GM23338 (cell line): ENCODE data around the gene CAPN9. TPM values are rescaled to one million over a fixed set of nuclear protein-coding genes. Genes with fewer than 3 reads are reported as not detected.

Source experiments
- ATAC-seq: fragments of 200-7000 bp; cut with Tn5 transposase; 3 replicates; pipeline ENCODE4 v1.9.1; 2020
- DNase-seq: peaks from one replicate; pipeline ENCODE4 v3.0.0-alpha.2; 2015; ENCODE audit warnings: low spot score
- H2AFZ ChIP-seq: fragments of 200-600 bp; sonication (generic); 2 replicates; pipeline ENCODE4 v1.8.0; 2016; ENCODE audit warnings: antibody characterized with exemption, mild to moderate bottlenecking, moderate library complexity
- H3F3A ChIP-seq: fragments of 200-600 bp; sonication (generic); replicated peaks from 2 replicates; pipeline ENCODE4 v1.8.0; 2017; ENCODE audit warnings: antibody characterized with exemption, mixed run types, low read depth
- H3K27ac ChIP-seq: fragments of 200-600 bp; sonication (generic); 2 replicates; pipeline ENCODE4 v1.6.1; 2016; ENCODE audit warnings: low read depth
- H3K27me3 ChIP-seq: fragments of 200-600 bp; sonication (generic); 2 replicates; pipeline ENCODE4 v1.8.0; 2016; ENCODE audit warnings: mild to moderate bottlenecking, mixed run types, moderate library complexity; ENCODE audit not compliant: insufficient read depth
- H3K36me3 ChIP-seq: fragments of 200-600 bp; sonication (generic); 2 replicates; pipeline ENCODE4 v1.8.0; 2016; ENCODE audit warnings: mild to moderate bottlenecking; ENCODE audit not compliant: insufficient read depth
- H3K4me1 ChIP-seq: fragments of 200-600 bp; sonication (generic); 2 replicates; pipeline ENCODE4 v1.8.0; 2016; ENCODE audit warnings: mild to moderate bottlenecking, moderate library complexity; ENCODE audit not compliant: insufficient read depth
- H3K4me2 ChIP-seq: fragments of 200-600 bp; sonication (generic); 2 replicates; pipeline ENCODE4 v1.7.1; 2017; ENCODE audit warnings: mixed run types
- H3K4me3 ChIP-seq: fragments of 200-600 bp; sonication (generic); 2 replicates; pipeline ENCODE4 v1.6.1; 2016; ENCODE audit warnings: mixed run types
- H3K79me2 ChIP-seq: fragments of 200-600 bp; sonication (generic); replicated peaks from 2 replicates; pipeline ENCODE4 v1.8.0; 2017; ENCODE audit warnings: mild to moderate bottlenecking; ENCODE audit not compliant: insufficient read depth
- H3K9me2 ChIP-seq: fragments of 200-600 bp; sonication (generic); 2 replicates; pipeline ENCODE4 v1.8.0; 2017; ENCODE audit not compliant: insufficient read depth
- H4K20me1 ChIP-seq: fragments of 200-600 bp; sonication (generic); replicated peaks from 2 replicates; pipeline ENCODE4 v1.8.0; 2017; ENCODE audit warnings: mild to moderate bottlenecking; ENCODE audit not compliant: insufficient read depth
- H3K27ac Mint-ChIP-seq: 2 replicates; pipeline ENCODE4 v1.8.0; 2020; ENCODE audit warnings: inconsistent platforms, mild to moderate bottlenecking, moderate library complexity, mixed read lengths
- H3K27me3 Mint-ChIP-seq: 3 replicates; pipeline ENCODE4 v1.8.0; 2022; ENCODE audit warnings: low read depth, mild to moderate bottlenecking, moderate library complexity, mixed read lengths, inconsistent platforms; ENCODE audit not compliant: insufficient read depth, poor library complexity
- H3K36me3 Mint-ChIP-seq: 3 replicates; pipeline ENCODE4 v1.8.0; 2021; ENCODE audit warnings: low read depth, mild to moderate bottlenecking, inconsistent platforms, moderate library complexity, mixed read lengths
- H3K4me1 Mint-ChIP-seq: 3 replicates; pipeline ENCODE4 v1.8.0; 2020; ENCODE audit warnings: mild to moderate bottlenecking, inconsistent platforms, mixed read lengths
- H3K4me3 Mint-ChIP-seq: 3 replicates; pipeline ENCODE4 v1.8.0; 2021; ENCODE audit warnings: moderate library complexity, mild to moderate bottlenecking, inconsistent platforms, mixed read lengths
- H3K9me3 Mint-ChIP-seq: 3 replicates; pipeline ENCODE4 v1.8.0; 2020; ENCODE audit warnings: moderate library complexity, mild to moderate bottlenecking, inconsistent platforms, mixed read lengths
- CREB1 ChIP-seq: fragments of 250-450 bp; sonication (Bioruptor Pico); IDR thresholded peaks from 2 replicates; pipeline ENCODE4 v1.5.0; 2020; ENCODE audit warnings: low read depth, mild to moderate bottlenecking, moderate library complexity
- CTCF ChIP-seq, 2 experiments: fragments of 200-600 bp in 1 of 2; sonication (generic) in 1 of 2; conservative IDR thresholded peaks; 2 replicates each; pipeline versions ENCODE4 v1.5.1 to v1.6.1; 2016 to 2017; ENCODE audit warnings: antibody characterized with exemption in 2 of 2, low read depth in 2 of 2, mild to moderate bottlenecking in 2 of 2, moderate library complexity in 1 of 2
- EZH2 ChIP-seq: fragments of 200-600 bp; sonication (generic); IDR thresholded peaks from one replicate; pipeline ENCODE4 v1.8.0; 2017; ENCODE audit warnings: antibody characterized with exemption, mild to moderate bottlenecking, low read depth; ENCODE audit not compliant: unreplicated experiment
- NANOG ChIP-seq: IDR thresholded peaks from 2 replicates; pipeline ENCODE4 v1.6.1; 2016; ENCODE audit warnings: antibody characterized with exemption, borderline replicate concordance
- POLR2AphosphoS5 ChIP-seq: IDR thresholded peaks from 2 replicates; pipeline ENCODE4 v1.6.1; 2016; ENCODE audit warnings: antibody characterized with exemption, low read depth
- REST ChIP-seq: IDR thresholded peaks from one replicate; pipeline ENCODE4 v1.6.1; 2018; ENCODE audit warnings: antibody characterized with exemption; ENCODE audit not compliant: unreplicated experiment
- STAT1 ChIP-seq: IDR thresholded peaks from one replicate; pipeline ENCODE4 v1.6.1; 2016; ENCODE audit warnings: antibody characterized with exemption; ENCODE audit not compliant: unreplicated experiment
- ZNF114 ChIP-seq: fragments of 250-450 bp; sonication (Bioruptor Pico); IDR thresholded peaks from 2 replicates; pipeline ENCODE4 v1.5.0; 2020; ENCODE audit warnings: mild to moderate bottlenecking, moderate library complexity
- ZNF331 ChIP-seq: fragments of 250-450 bp; sonication (Bioruptor Pico); IDR thresholded peaks from 2 replicates; pipeline ENCODE4 v1.5.0; 2020; ENCODE audit warnings: low read depth, mild to moderate bottlenecking, moderate library complexity
- polyA plus RNA-seq: library from polyadenylated mRNA; unstranded; fragments of >200 nt; fragmentation: Nextera tagmentation; extraction: Ambion mirVana; gene quantifications from 2 replicates; pipeline ENCODE4 v1.2.1, GENCODE V29; 2016
- total RNA-seq: library from RNA; depleted of rRNA; stranded (reverse); fragments of >200 nt; shearing (Covaris generic); gene quantifications from 2 replicates; pipeline ENCODE4 v1.2.3, GENCODE V29; 2014

The CAPN9 gene
- total and polyA plus RNA-seq, 2 experiments from 2014 or later = 0.07 TPM; not detected in 1

- no peak for TF ChIP-seq CTCF (conservative IDR thresholded peaks at IDR 0.05; ENCODE audit: low read depth in 2 of 2)
- no peak for TF ChIP-seq ZNF114 (CRISPR knock-in tag)
- TF ChIP-seq NANOG = no peak
- no peak for TF ChIP-seq EZH2
Measured at GRCh38 chr1:230794871-230795605, 47.9 kb downstream of the CAPN9 start (continued).

- H4K20me1 ChIP-seq = no peaks in the 10 kb centered on the region
- peaks cover 6% of the 10 kb centered on the region; the same call in 1 of the 2 replicates for H3K27me3 ChIP-seq
- Mint-ChIP-seq H3K27me3 (no peaks in the 10 kb centered on the region), H3K27ac (no peak overlapping the region), H3K36me3 (no peaks in the 10 kb centered on the region), H3K4me1 (peaks cover 3% of the 10 kb centered on the region; the same call in 2 of the 3 replicates), H3K4me3 (no peak overlapping the region), H3K9me3 (no peaks in the 10 kb centered on the region)
- no peaks in the 10 kb centered on the region for H3K79me2 ChIP-seq
- DNase-seq = no peak
- H3K36me3 ChIP-seq = no peaks in the 10 kb centered on the region
- H3K27ac ChIP-seq = no peak overlapping the region
- no peak for TF ChIP-seq STAT1
- TF ChIP-seq ZNF331 = no peak
- no peaks in the 10 kb centered on the region for H3F3A ChIP-seq
- no peak overlapping the region for H3K4me2 ChIP-seq
- H3K4me3 ChIP-seq = no peak overlapping the region
- no peaks in the 10 kb centered on the region for H3K9me2 ChIP-seq
- no peak for ATAC-seq
- H3K4me1 ChIP-seq = no peaks in the 10 kb centered on the region
- H2AFZ ChIP-seq = no peak overlapping the region
Measured at GRCh38 chr1:230796626-230797025, 49.4 kb downstream of the CAPN9 start.

- no peaks in the 10 kb centered on the region for H3K4me1 ChIP-seq
- no peaks in the 10 kb centered on the region for H3K36me3 ChIP-seq
- no peak overlapping the region for H3K4me3 Mint-ChIP-seq
- H3F3A ChIP-seq = no peaks in the 10 kb centered on the region
- peaks cover 3% of the 10 kb centered on the region; the same call in 2 of the 3 replicates for H3K4me1 Mint-ChIP-seq
- H3K9me3 Mint-ChIP-seq = no peaks in the 10 kb centered on the region
- H3K27ac Mint-ChIP-seq = no peak overlapping the region
- no peak; the same call in 2 of the 3 replicates for ATAC-seq
- no peak overlapping the region for H2AFZ ChIP-seq
- no peak for DNase-seq
- H3K36me3 Mint-ChIP-seq = no peaks in the 10 kb centered on the region
- no peaks in the 10 kb centered on the region for H3K9me2 ChIP-seq
- no peak overlapping the region for H3K4me2 ChIP-seq
- H3K27ac ChIP-seq = no peak overlapping the region
- no peaks in the 10 kb centered on the region for H4K20me1 ChIP-seq
- H3K27me3 Mint-ChIP-seq = no peaks in the 10 kb centered on the region
- H3K79me2 ChIP-seq = no peaks in the 10 kb centered on the region
- H3K4me3 ChIP-seq = no peak overlapping the region
- peaks cover 3% of the 10 kb centered on the region; the same call in 1 of the 2 replicates for H3K27me3 ChIP-seq
- TF ChIP-seq REST (no peak), CREB1 (no peak), POLR2AphosphoS5 (no peak)
Measured at GRCh38 chr1:230797376-230797920, 50.3 kb downstream of the CAPN9 start.
